ENCODE results near the gene IFNA10.
"Not testable (repeated sequence)": the region's sequence is repeated elsewhere in the genome, so short reads cannot be mapped to it uniquely, and the experiment has no call there.

- TF ChIP-seq ATF2 (tag by site-specific recombination; IDR thresholded peaks at IDR 0.05; ENCODE audit: low read depth); ZNF654 (tag by site-specific recombination; IDR thresholded peaks at IDR 0.05; ENCODE audit: low read depth); CTCF (tag by site-specific recombination; IDR thresholded peaks at IDR 0.05); ZNF146 (tag by site-specific recombination; IDR thresholded peaks at IDR 0.05); SP2 (tag by site-specific recombination; IDR thresholded peaks at IDR 0.05); SETDB1 (IDR thresholded peaks at IDR 0.05; ENCODE audit: insufficient read length, low read length); ZFP37 (tag by site-specific recombination; IDR thresholded peaks at IDR 0.05); ZNF704 (tag by site-specific recombination; IDR thresholded peaks at IDR 0.05); KLF1 (tag by site-specific recombination; IDR thresholded peaks at IDR 0.05); ZNF274 (IDR thresholded peaks at IDR 0.05; ENCODE audit: low read length); ZNF274 (tag by site-specific recombination; IDR thresholded peaks at IDR 0.05; ENCODE audit: borderline replicate concordance): not testable (repeated sequence)
- TF ChIP-seq, protein P1, sequence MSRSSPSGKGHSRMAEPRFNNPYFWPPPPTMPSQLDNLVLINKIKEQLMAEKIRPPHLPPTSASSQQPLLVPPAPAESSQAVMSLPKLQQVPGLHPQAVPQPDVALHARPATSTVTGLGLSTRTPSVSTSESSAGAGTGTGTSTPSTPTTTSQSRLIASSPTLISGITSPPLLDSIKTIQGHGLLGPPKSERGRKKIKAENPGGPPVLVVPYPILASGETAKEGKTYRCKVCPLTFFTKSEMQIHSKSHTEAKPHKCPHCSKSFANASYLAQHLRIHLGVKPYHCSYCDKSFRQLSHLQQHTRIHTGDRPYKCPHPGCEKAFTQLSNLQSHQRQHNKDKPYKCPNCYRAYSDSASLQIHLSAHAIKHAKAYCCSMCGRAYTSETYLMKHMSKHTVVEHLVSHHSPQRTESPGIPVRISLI (tag by site-specific recombination; IDR thresholded peaks at IDR 0.05) = not testable (repeated sequence)
Measured at GRCh38 chr9:21210782-21211181, 3.8 kb upstream of the IFNA10 start.

Measured in HEK293 (cell line).